Mucosa of descending colon (tissue), 3 donors: ENCODE data around the gene STK32A. TPM values are rescaled to one million over a fixed set of nuclear protein-coding genes. Genes with fewer than 3 reads are reported as not detected.
A peak's percentile ranks its signal among the peaks of the same experiment; 100 is the strongest.

Experiments used
- ATAC-seq: fragments of 200-7000 bp; cut with Tn5 transposase; one replicate; pipeline ENCODE4 v1.9.1; 2020; ENCODE audit warnings: mild to moderate bottlenecking, moderate library complexity
- DNase-seq, 3 donors: peaks; one replicate each; pipeline ENCODE4 v3.0.0-alpha.2; 2020
- H3K36me3 ChIP-seq: fragments of 200-600 bp; one replicate; pipeline ENCODE4 v1.8.0; 2021; ENCODE audit warnings: low read depth, mild to moderate bottlenecking
- H3K4me1 ChIP-seq: fragments of 200-600 bp; one replicate; pipeline ENCODE4 v1.8.0; 2021; ENCODE audit warnings: low read depth, mild to moderate bottlenecking
- H3K4me3 ChIP-seq: fragments of 200-600 bp; one replicate; pipeline ENCODE4 v1.8.0; 2021; ENCODE audit warnings: mild to moderate bottlenecking
- H3K9me3 ChIP-seq: fragments of 200-600 bp; one replicate; pipeline ENCODE4 v1.8.0; 2021; ENCODE audit warnings: mild to moderate bottlenecking
- intact Hi-C, 2 donors: fragments of 100-400 bp; cut with DNase I in 1 of 2; cut with micrococcal nuclease in 1 of 2; formaldehyde crosslinking; loops; one replicate each; pipeline versions ENCODE4 v1.11.0 to v1.11.1; 2022; cut with DNase I, micrococcal nuclease
- total RNA-seq, 3 donors: library from RNA; stranded (reverse); fragmentation: NEBNext Ultra II Directional in 2 of 3; extraction: Animal tissue kit (Norgen Biotek cat#: 25700) in 2 of 3; gene quantifications; one replicate each; pipeline versions ENCODE4 v1.2.1 to v1.2.4, GENCODE V29; 2021 to 2023
- TF ChIP-seq, protein P1 (sequence below): fragments of 200-600 bp; IDR thresholded peaks from one replicate; pipeline ENCODE4 v1.8.0; 2022; ENCODE audit warnings: antibody characterized with exemption, mild to moderate bottlenecking
- donor health status: DM: no; HTN: no; CAD: no; lungs with moderate emphysema.
- donor health status: DM: no; HTN: no; CAD: no.
- donor health status: DM: no; HTN: yes; CAD: no.

STK32A gene
- total RNA-seq, 3 donors from 2014 or later: 0.43 to 4.0 (median 0.65) TPM

DNA sequence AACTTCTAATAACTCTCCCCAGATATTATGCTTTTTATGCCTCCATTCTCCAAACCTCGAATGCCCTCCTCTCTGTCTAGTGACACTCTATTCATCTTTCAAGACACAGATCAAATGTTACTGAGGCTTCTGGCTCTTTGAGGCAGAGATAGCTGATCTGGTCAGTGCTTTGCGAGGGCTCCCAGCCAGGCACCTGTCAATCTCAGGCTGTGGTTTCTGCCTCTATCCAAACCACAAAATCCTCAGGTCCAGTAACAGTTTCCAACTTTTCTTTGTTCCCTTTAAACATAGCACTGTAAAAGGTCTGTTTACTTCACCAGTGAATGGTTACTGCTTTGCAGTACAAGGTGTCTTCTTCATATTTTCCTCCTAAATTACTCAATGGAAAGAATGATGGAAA lies 11.5 kb upstream of the STK32A start:
- Histone ChIP-seq H3K4me1 (no peaks in the 10 kb centered on the region), H3K4me3 (no peak overlapping the region), H3K9me3 (no peaks in the 10 kb centered on the region), H3K36me3 (no peaks in the 10 kb centered on the region)
- ATAC-seq: no peak
- intact Hi-C loops: loop anchor here (5.0 to 10.0 kb wide), 3 partner anchors 151 to 361 kb away; no protein-coding TSS in a partner anchor
- TF ChIP-seq, protein P1, sequence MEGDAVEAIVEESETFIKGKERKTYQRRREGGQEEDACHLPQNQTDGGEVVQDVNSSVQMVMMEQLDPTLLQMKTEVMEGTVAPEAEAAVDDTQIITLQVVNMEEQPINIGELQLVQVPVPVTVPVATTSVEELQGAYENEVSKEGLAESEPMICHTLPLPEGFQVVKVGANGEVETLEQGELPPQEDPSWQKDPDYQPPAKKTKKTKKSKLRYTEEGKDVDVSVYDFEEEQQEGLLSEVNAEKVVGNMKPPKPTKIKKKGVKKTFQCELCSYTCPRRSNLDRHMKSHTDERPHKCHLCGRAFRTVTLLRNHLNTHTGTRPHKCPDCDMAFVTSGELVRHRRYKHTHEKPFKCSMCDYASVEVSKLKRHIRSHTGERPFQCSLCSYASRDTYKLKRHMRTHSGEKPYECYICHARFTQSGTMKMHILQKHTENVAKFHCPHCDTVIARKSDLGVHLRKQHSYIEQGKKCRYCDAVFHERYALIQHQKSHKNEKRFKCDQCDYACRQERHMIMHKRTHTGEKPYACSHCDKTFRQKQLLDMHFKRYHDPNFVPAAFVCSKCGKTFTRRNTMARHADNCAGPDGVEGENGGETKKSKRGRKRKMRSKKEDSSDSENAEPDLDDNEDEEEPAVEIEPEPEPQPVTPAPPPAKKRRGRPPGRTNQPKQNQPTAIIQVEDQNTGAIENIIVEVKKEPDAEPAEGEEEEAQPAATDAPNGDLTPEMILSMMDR: no peak
- DNase-seq: no peak

- Histone ChIP-seq H3K9me3 (no peaks in the 10 kb centered on the region), H3K4me1 (no peaks in the 10 kb centered on the region), H3K36me3 (no peaks in the 10 kb centered on the region), H3K4me3 (no peak overlapping the region)
- DNase-seq (peak in 1 of 3 donors; percentile 67), ATAC-seq (peak; percentile 42)
- TF ChIP-seq, protein P1: peak; percentile 26
- intact Hi-C loops: loop anchor here (2.0 to 10.0 kb wide), 4 partner anchors 145 to 361 kb away; no protein-coding TSS in a partner anchor
Observed at GRCh38 chr5:147223948-147224791, 10.7 kb upstream of the STK32A start.

DNA sequence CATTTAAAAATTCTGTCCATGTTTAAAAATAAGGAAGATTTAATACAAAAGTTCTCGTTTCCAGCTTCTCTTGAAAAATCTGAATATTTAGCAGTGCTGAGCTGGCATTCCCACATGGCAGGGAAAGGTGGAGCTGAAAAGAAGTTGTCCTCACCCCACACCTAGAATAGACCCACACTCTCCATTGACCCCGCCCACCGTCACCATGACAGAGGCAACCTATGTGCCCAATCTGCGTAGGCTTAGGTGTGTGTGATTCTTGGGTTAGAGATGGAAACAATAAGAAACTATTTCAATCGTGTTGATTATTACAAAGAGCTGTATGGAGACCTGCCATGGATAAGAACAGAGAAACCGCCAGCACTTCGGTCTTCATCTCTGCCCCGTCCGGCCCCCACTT lies 8.9 kb upstream of the STK32A start:
- Histone ChIP-seq H3K9me3 (no peaks in the 10 kb centered on the region), H3K36me3 (no peaks in the 10 kb centered on the region), H3K4me3 (no peak overlapping the region), H3K4me1 (no peaks in the 10 kb centered on the region)
- intact Hi-C loops: loop anchor here (2.0 to 10.0 kb wide), 3 partner anchors 143 to 359 kb away; no protein-coding TSS in a partner anchor
- TF ChIP-seq, protein P1: no peak
- no peak for DNase-seq
- no peak for ATAC-seq

- no peak for ATAC-seq
- H3K36me3 ChIP-seq: no peaks in the 10 kb centered on the region
- TF ChIP-seq, protein P1: no peak
- no peaks in the 10 kb centered on the region for H3K9me3 ChIP-seq
- DNase-seq: no peak
- H3K4me1 ChIP-seq: no peaks in the 10 kb centered on the region
- intact Hi-C loops: loop anchor here (10.0 kb wide), 2 partner anchors 148 to 358 kb away; no protein-coding TSS in a partner anchor
- no peak overlapping the region for H3K4me3 ChIP-seq
Observed at GRCh38 chr5:147226512-147226911, 8.3 kb upstream of the STK32A start.

DNA sequence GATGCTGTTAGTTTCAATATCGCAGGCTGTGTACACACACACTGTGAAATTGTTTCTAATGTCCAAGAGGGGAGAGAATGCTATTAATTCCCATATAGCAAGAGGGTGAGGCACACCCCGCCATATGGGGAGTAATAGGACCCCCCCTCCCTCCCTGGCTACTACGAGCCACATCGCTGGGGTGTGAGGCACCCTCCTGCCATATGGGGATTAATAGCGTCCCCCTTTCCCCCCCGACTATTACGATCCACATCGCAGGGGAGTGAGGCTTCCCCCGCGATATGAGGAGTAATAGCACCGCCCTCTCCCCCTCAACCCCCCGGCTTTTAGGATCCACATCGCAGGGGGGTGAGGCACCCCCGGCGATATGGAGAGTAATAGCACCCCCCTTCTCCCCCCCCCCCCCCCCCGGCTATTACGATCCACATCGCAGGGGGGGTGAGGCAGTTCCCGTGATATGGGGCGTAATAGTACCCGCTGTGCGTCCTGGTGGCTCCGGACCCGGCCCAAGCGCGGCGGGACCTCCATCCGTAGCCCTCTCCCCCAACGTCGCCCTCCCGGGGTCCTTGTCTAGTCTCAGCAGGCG lies 494 bp upstream of the STK32A start:
- Histone ChIP-seq H3K4me1 (peaks cover 8% of the 10 kb centered on the region), H3K4me3 (no peak overlapping the region), H3K36me3 (no peaks in the 10 kb centered on the region), H3K9me3 (no peaks in the 10 kb centered on the region)
- DNase-seq (no peak), ATAC-seq (no peak)
- intact Hi-C loops: no loop called here
- TF ChIP-seq, protein P1: no peak
